ENCODE results near the gene EML4.

GRCh38 chr2:42317486-42317885, 148.3 kb downstream of the EML4 start:
- no peak for TF ChIP-seq CBFB (CRISPR knock-in tag; IDR thresholded peaks at IDR 0.05)
- TF ChIP-seq ZBTB43 (CRISPR knock-in tag; IDR thresholded peaks at IDR 0.05), result no peak
- no peak for TF ChIP-seq ZBTB33 (CRISPR knock-in tag; IDR thresholded peaks at IDR 0.05)
- TF ChIP-seq CTCF (IDR thresholded peaks at IDR 0.05 in 2 of 3, conservative IDR thresholded peaks at IDR 0.05 in 1 of 3; ENCODE audit: insufficient read depth in 2 of 3, low read depth in 1 of 3, low read length in 3 of 3), result no peak
- TF ChIP-seq YY1 (IDR thresholded peaks at IDR 0.05; ENCODE audit: borderline replicate concordance in 1 of 3, control insufficient read depth in 1 of 3, extremely low read depth in 1 of 3, insufficient read depth in 3 of 3, insufficient read length in 1 of 3, insufficient replicate concordance in 2 of 3, low read depth in 1 of 3, low read length in 2 of 3), result no peak
- no peak for TF ChIP-seq RBM25 (IDR thresholded peaks at IDR 0.05; ENCODE audit: low read depth, low read length, severe bottlenecking)
- no peak for TF ChIP-seq SMAD3 (CRISPR knock-in tag; conservative IDR thresholded peaks at IDR 0.05)
- no peak for TF ChIP-seq ZBTB40 (IDR thresholded peaks at IDR 0.05)
- no peak for TF ChIP-seq ZBTB40 (CRISPR knock-in tag; IDR thresholded peaks at IDR 0.05)
- TF ChIP-seq BMI1 (IDR thresholded peaks at IDR 0.05; ENCODE audit: low read length), result no peak
- TF ChIP-seq ZFX (CRISPR knock-in tag; IDR thresholded peaks at IDR 0.05), result no peak
- TF ChIP-seq ZBTB26 (CRISPR knock-in tag; IDR thresholded peaks at IDR 0.05), result no peak
- no peak for TF ChIP-seq NBN (IDR thresholded peaks at IDR 0.05; ENCODE audit: low read depth)
- no peak for TF ChIP-seq ZNF740 (CRISPR knock-in tag; IDR thresholded peaks at IDR 0.05)
- no peak for TF ChIP-seq ZNF740 (tag; IDR thresholded peaks at IDR 0.05)
- TF ChIP-seq PHF21A (IDR thresholded peaks at IDR 0.05; ENCODE audit: borderline replicate concordance, low read depth), result no peak
